ENCODE data around the gene PPM1E.
"Not testable (repeated sequence)": the region's sequence is repeated elsewhere in the genome, so short reads cannot be mapped to it uniquely, and the experiment has no call there.

PPM1E gene

GRCh38 chr17:58956997-58957724 lies 201.5 kb downstream of the PPM1E start:
- Histone ChIP-seq H3K9ac (ENCODE audit: low read length) (no peak overlapping the region), H3K4me1 (ENCODE audit: low read length) (peaks cover 27% of the 10 kb centered on the region), H3K9me3 (ENCODE audit: insufficient read depth, low read length) (peaks cover 10% of the 10 kb centered on the region), H3K27ac (ENCODE audit: low read length) (no peak overlapping the region), H3K4me3 (ENCODE audit: low read length) (no peak overlapping the region), H3K4me2 (ENCODE audit: low read length) (no peak overlapping the region), H3K36me3 (replicated peaks; ENCODE audit: low read depth, low read length) (peaks cover 10% of the 10 kb centered on the region), H3K27me3 (ENCODE audit: low read depth, low read length) (no peaks in the 10 kb centered on the region), H4K20me1 (ENCODE audit: insufficient read depth, low read length) (no peaks in the 10 kb centered on the region), H2AFZ (ENCODE audit: low read depth, low read length) (no peak overlapping the region), H3K79me2 (ENCODE audit: low read length) (peaks cover 3% of the 10 kb centered on the region; the same call in 1 of the 2 replicates)
- TF ChIP-seq EZH2phosphoT487 (IDR thresholded peaks at IDR 0.05; ENCODE audit: low read depth) (no peak), CTCF (IDR thresholded peaks at IDR 0.05; ENCODE audit: low read depth, low read length) (no peak)

DNA sequence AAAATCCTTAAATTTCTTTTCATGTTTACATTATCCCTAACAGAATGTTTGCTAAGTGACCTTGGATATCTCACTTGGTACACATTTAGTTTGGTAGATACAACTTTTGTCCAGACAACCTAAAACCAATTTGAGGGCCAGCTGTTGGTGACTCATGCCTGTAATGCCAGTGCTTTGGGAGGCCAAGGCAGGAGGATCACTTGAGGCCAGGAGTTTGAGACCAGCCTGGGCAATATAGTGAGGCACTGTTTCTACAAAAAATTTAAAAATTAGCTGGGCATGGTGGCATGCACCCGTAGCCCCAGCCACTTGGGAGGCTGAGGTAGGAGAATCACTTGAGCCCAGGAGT lies 202.0 kb downstream of the PPM1E start:
- not testable (repeated sequence) for H3K27me3 ChIP-seq (ENCODE audit: low read depth, low read length); H3K36me3 ChIP-seq (replicated peaks; ENCODE audit: low read depth, low read length); H3K27ac ChIP-seq (ENCODE audit: low read length); H2AFZ ChIP-seq (ENCODE audit: low read depth, low read length); H4K20me1 ChIP-seq (ENCODE audit: insufficient read depth, low read length); H3K79me2 ChIP-seq (ENCODE audit: low read length); H3K9me3 ChIP-seq (ENCODE audit: insufficient read depth, low read length); H3K9ac ChIP-seq (ENCODE audit: low read length); H3K4me3 ChIP-seq (ENCODE audit: low read length); H3K4me2 ChIP-seq (ENCODE audit: low read length)
- peaks cover 27% of the 10 kb centered on the region for H3K4me1 ChIP-seq (ENCODE audit: low read length)

DNA sequence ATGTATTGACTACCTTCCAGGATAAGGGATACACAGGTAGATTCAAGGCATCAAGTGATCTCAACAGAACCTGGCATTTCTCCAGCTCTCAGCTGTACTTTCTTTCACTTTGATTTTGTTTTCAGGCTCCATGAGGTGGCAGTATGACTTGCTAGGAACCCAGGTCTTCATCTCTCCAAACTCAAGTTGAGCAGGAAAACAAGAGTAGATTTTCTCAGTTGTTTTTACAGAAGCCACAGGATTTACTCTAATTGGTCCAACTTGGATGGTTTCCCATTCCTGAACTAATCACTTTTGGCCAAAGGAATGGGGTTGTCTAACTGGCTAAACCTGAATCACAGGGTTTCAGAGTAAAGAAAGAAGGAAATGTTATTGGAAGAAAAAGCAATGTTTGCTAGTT lies 204.4 kb downstream of the PPM1E start:
- no peak overlapping the region for H3K4me2 ChIP-seq (ENCODE audit: low read length)
- H3K36me3 ChIP-seq (replicated peaks; ENCODE audit: low read depth, low read length): peaks cover 3% of the 10 kb centered on the region
- no peaks in the 10 kb centered on the region for H3K27me3 ChIP-seq (ENCODE audit: low read depth, low read length)
- H3K4me3 ChIP-seq (ENCODE audit: low read length): no peak overlapping the region
- no peak overlapping the region for H3K27ac ChIP-seq (ENCODE audit: low read length)
- no peak for TF ChIP-seq EZH2phosphoT487 (IDR thresholded peaks at IDR 0.05; ENCODE audit: low read depth)
- peak; percentile 58 for TF ChIP-seq CTCF (IDR thresholded peaks at IDR 0.05; ENCODE audit: low read depth, low read length)
- no peaks in the 10 kb centered on the region for H3K79me2 ChIP-seq (ENCODE audit: low read length)
- H2AFZ ChIP-seq (ENCODE audit: low read depth, low read length): no peak overlapping the region
- H4K20me1 ChIP-seq (ENCODE audit: insufficient read depth, low read length): no peaks in the 10 kb centered on the region
- H3K9me3 ChIP-seq (ENCODE audit: insufficient read depth, low read length): no peaks in the 10 kb centered on the region
- H3K9ac ChIP-seq (ENCODE audit: low read length): no peak overlapping the region
- H3K4me1 ChIP-seq (ENCODE audit: low read length): peaks cover 14% of the 10 kb centered on the region

DNA sequence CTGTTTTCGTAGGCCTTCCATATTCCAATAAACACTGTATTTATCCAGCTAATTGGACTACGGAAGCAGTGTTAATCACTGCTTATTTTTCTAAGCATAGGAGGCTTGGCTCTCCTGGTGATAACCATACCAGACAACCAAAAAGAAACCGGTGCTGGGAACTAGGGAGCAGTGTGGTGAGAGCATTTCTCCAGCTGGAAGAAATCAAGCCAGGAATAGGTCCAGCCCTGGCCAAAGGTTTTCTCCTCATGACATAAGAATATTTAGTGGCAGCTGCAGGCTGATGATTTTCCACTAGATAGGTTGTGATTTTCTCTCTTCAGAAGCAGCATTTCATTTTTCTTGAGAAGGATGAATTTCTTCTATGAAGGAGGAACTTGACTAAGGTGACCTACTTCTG lies 209.6 kb downstream of the PPM1E start:
- Histone ChIP-seq H3K9me3 (ENCODE audit: insufficient read depth, low read length) (no peaks in the 10 kb centered on the region), H3K27ac (ENCODE audit: low read length) (peak overlapping the region; percentile 62), H2AFZ (ENCODE audit: low read depth, low read length) (no peak overlapping the region), H4K20me1 (ENCODE audit: insufficient read depth, low read length) (no peaks in the 10 kb centered on the region), H3K4me2 (ENCODE audit: low read length) (peak overlapping the region; percentile 44), H3K27me3 (ENCODE audit: low read depth, low read length) (no peaks in the 10 kb centered on the region), H3K4me1 (ENCODE audit: low read length) (peaks cover 13% of the 10 kb centered on the region), H3K4me3 (ENCODE audit: low read length) (no peak overlapping the region), H3K9ac (ENCODE audit: low read length) (0 out of 2 replicates have a peak overlapping the region, but pooled peaks have one; percentile 23), H3K79me2 (ENCODE audit: low read length) (no peaks in the 10 kb centered on the region), H3K36me3 (replicated peaks; ENCODE audit: low read depth, low read length) (peaks cover 7% of the 10 kb centered on the region)
- TF ChIP-seq EZH2phosphoT487 (IDR thresholded peaks at IDR 0.05; ENCODE audit: low read depth): no peak

DNA sequence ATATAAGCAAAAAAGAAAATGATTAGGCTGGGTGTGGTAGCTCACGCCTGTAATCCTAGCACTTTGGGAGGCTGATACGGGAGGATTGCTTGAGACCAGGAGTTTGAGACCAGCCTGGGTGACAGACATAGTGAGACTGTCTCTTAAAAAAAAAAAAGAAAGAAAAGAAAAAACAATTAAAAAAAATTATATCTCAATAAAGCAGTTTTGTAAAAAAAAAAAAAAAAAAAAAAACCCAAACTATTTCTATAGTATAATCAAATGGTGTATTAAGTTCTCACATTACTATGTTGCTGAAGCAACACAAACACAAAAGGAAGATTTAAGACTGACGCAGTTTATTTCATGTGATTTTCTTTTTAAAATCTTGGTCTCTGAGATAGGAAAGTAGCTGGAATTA lies 210.6 kb downstream of the PPM1E start:
- no peaks in the 10 kb centered on the region for H4K20me1 ChIP-seq (ENCODE audit: insufficient read depth, low read length)
- H3K4me2 ChIP-seq (ENCODE audit: low read length): peak overlapping the region; percentile 44; the same call in 1 of the 2 replicates
- H2AFZ ChIP-seq (ENCODE audit: low read depth, low read length): no peak overlapping the region
- TF ChIP-seq CTCF (IDR thresholded peaks at IDR 0.05; ENCODE audit: low read depth, low read length) (no peak), EZH2phosphoT487 (IDR thresholded peaks at IDR 0.05; ENCODE audit: low read depth) (no peak)
- H3K79me2 ChIP-seq (ENCODE audit: low read length): no peaks in the 10 kb centered on the region
- no peak overlapping the region for H3K9ac ChIP-seq (ENCODE audit: low read length)
- H3K27ac ChIP-seq (ENCODE audit: low read length): 0 out of 2 replicates have a peak overlapping the region, but pooled peaks have one; percentile 62
- peaks cover 12% of the 10 kb centered on the region for H3K4me1 ChIP-seq (ENCODE audit: low read length)
- H3K9me3 ChIP-seq (ENCODE audit: insufficient read depth, low read length): no peaks in the 10 kb centered on the region
- H3K27me3 ChIP-seq (ENCODE audit: low read depth, low read length): no peaks in the 10 kb centered on the region
- H3K4me3 ChIP-seq (ENCODE audit: low read length): no peak overlapping the region
- H3K36me3 ChIP-seq (replicated peaks; ENCODE audit: low read depth, low read length): peaks cover 7% of the 10 kb centered on the region

All from OCI-LY3 (cell line).